Gastroesophageal sphincter (tissue), 4 donors: ENCODE data around the gene PSMF1. TPM values are rescaled to one million over a fixed set of nuclear protein-coding genes. Genes with fewer than 3 reads are reported as not detected.

Experiments used
- ATAC-seq: fragments of 150-250 bp; one replicate; pipeline ENCODE4 v1.9.1; 2016; ENCODE audit warnings: mild to moderate bottlenecking, moderate library complexity
- H3K27ac ChIP-seq, 4 donors: fragments of 200-600 bp; sonication (generic) in 3 of 4; 1 replicate in 3 of 4; 2 replicates in 1 of 4; pipeline ENCODE4 v1.5.1; 2016 to 2019
- H3K27me3 ChIP-seq: fragments of 200-600 bp; sonication (generic); one replicate; pipeline ENCODE4 v1.5.1; 2019
- H3K36me3 ChIP-seq, 2 donors: fragments of 200-600 bp; sonication (generic); one replicate each; pipeline ENCODE4 v1.5.1; 2019; ENCODE audit warnings: control low read depth in 1 of 2
- H3K4me1 ChIP-seq, 3 donors: fragments of 200-600 bp; sonication (generic); 1 replicate in 2 of 3; 2 replicates in 1 of 3; pipeline ENCODE4 v1.5.1; 2016 to 2019; ENCODE audit warnings: control low read depth in 2 of 3
- H3K4me3 ChIP-seq, 2 donors: fragments of 200-600 bp; sonication (generic); one replicate each; pipeline ENCODE4 v1.5.1; 2019; ENCODE audit warnings: mild to moderate bottlenecking in 1 of 2, moderate library complexity in 1 of 2
- H3K9me3 ChIP-seq, 3 donors: fragments of 200-600 bp; sonication (generic); one replicate each; pipeline ENCODE4 v1.5.1; 2017 to 2019; ENCODE audit warnings: control low read depth in 2 of 3
- CTCF ChIP-seq, 4 experiments: fragments of 200-600 bp in 2 of 4; fragments of 450-650 bp in 2 of 4; sonication (generic) in 1 of 4; IDR thresholded peaks; one replicate each; pipeline ENCODE4 v1.5.1; 2017 to 2019; ENCODE audit warnings: antibody characterized with exemption in 4 of 4, mild to moderate bottlenecking in 2 of 4, moderate library complexity in 2 of 4
- EP300 ChIP-seq: sonication (generic); formaldehyde crosslinking; IDR thresholded peaks from one replicate; pipeline ENCODE4 v1.6.1; 2017; ENCODE audit warnings: antibody characterized with exemption, mild to moderate bottlenecking
- POLR2A ChIP-seq, 2 donors: fragments of 450-650 bp; IDR thresholded peaks; one replicate each; pipeline ENCODE4 v1.6.1; 2017; ENCODE audit warnings: antibody characterized with exemption in 2 of 2, mild to moderate bottlenecking in 2 of 2, moderate library complexity in 1 of 2
- POLR2AphosphoS5 ChIP-seq: sonication (generic); formaldehyde crosslinking; IDR thresholded peaks from one replicate; pipeline ENCODE4 v1.6.1; 2017; ENCODE audit warnings: antibody characterized with exemption
- WGBS, 2 donors: methylation state at CpG; one replicate each; pipeline ENCODE4 v1.1.5; 2018; ENCODE audit warnings: low coverage in 1 of 2; 5-methylcytosine and 5-hydroxymethylcytosine counted together
- total RNA-seq, 4 donors: library from RNA; depleted of rRNA; stranded (reverse); fragments of >200 nt; gene quantifications; one replicate each; pipeline ENCODE4 v1.1.0, GENCODE V29; 2016

The PSMF1 gene
- total RNA-seq, 4 donors from 2014 or later, result 99.6 to 118 (median 116) TPM

- H3K9me3 ChIP-seq, result no peaks in the 10 kb centered on the region
- H3K4me1 ChIP-seq, result no peaks in the 10 kb centered on the region
- no peak overlapping the region for H3K27ac ChIP-seq
- WGBS, 2 donors, result 80 to 96% methylated on average over 2 to 3 of the region's 7 CpGs
- no peak for TF ChIP-seq EP300
- no peak for TF ChIP-seq POLR2A (IDR thresholded peaks at IDR 0.05)
- no peak for TF ChIP-seq POLR2AphosphoS5
- TF ChIP-seq CTCF (IDR thresholded peaks at IDR 0.05), result no peak
- no peaks in the 10 kb centered on the region for H3K27me3 ChIP-seq
- peaks cover 0 to 99% of the 10 kb centered on the region in 2 donors for H3K36me3 ChIP-seq
- no peak for ATAC-seq
- no peak overlapping the region for H3K4me3 ChIP-seq
Measured at GRCh38 chr20:1164871-1165270, 46.5 kb downstream of the PSMF1 start.

- ATAC-seq, result no peak
Measured at GRCh38 chr20:1165521-1165920, 47.1 kb downstream of the PSMF1 start.

GRCh38 chr20:1165941-1166340, 47.5 kb downstream of the PSMF1 start:
- Histone ChIP-seq H3K4me3 (no peak overlapping the region), H3K36me3 (peaks cover 3 to 99% of the 10 kb centered on the region in 2 donors), H3K27me3 (no peaks in the 10 kb centered on the region), H3K27ac (no peak overlapping the region), H3K4me1 (no peaks in the 10 kb centered on the region), H3K9me3 (no peaks in the 10 kb centered on the region)
- TF ChIP-seq POLR2A (IDR thresholded peaks at IDR 0.05), result no peak
- no peak for TF ChIP-seq CTCF (IDR thresholded peaks at IDR 0.05)
- TF ChIP-seq EP300, result no peak
- no peak for TF ChIP-seq POLR2AphosphoS5
- 89% methylated on average over 4 of the region's 9 CpGs; no CpG with 5 or more reads in 1 of the 2 donors for WGBS, 2 donors
- no peak for ATAC-seq

More at GRCh38 chr20:1165521-1165920, 47.1 kb downstream of the PSMF1 start:
- H3K9me3 ChIP-seq, result no peaks in the 10 kb centered on the region
- H3K36me3 ChIP-seq, result peaks cover 0 to 99% of the 10 kb centered on the region in 2 donors
- H3K4me1 ChIP-seq, result no peaks in the 10 kb centered on the region
- no peak overlapping the region for H3K4me3 ChIP-seq
- TF ChIP-seq POLR2AphosphoS5, result no peak
- TF ChIP-seq POLR2A (IDR thresholded peaks at IDR 0.05), result no peak
- TF ChIP-seq CTCF (IDR thresholded peaks at IDR 0.05), result no peak
- no peak for TF ChIP-seq EP300
- WGBS, 2 donors, result 86 to 88% methylated on average over 1 of the region's 1 CpG
- no peaks in the 10 kb centered on the region for H3K27me3 ChIP-seq
- H3K27ac ChIP-seq, result no peak overlapping the region

- Histone ChIP-seq H3K4me3 (no peak overlapping the region), H3K27ac (no peak overlapping the region), H3K4me1 (no peaks in the 10 kb centered on the region), H3K9me3 (no peaks in the 10 kb centered on the region), H3K27me3 (no peaks in the 10 kb centered on the region), H3K36me3 (peaks cover 3 to 99% of the 10 kb centered on the region in 2 donors)
- no peak for ATAC-seq
- TF ChIP-seq CTCF (IDR thresholded peaks at IDR 0.05) (no peak), POLR2A (IDR thresholded peaks at IDR 0.05) (no peak), POLR2AphosphoS5 (no peak), EP300 (no peak)
- 85% methylated on average over 1 of the region's 1 CpG; no CpG with 5 or more reads in 1 of the 2 donors for WGBS, 2 donors
Measured at GRCh38 chr20:1166948-1167720, 48.7 kb downstream of the PSMF1 start.

GRCh38 chr20:1169224-1169623, 50.8 kb downstream of the PSMF1 start:
- Histone ChIP-seq H3K27me3 (no peaks in the 10 kb centered on the region), H3K36me3 (peaks cover 3 to 100% of the 10 kb centered on the region in 2 donors), H3K27ac (no peak overlapping the region), H3K4me1 (no peaks in the 10 kb centered on the region), H3K9me3 (no peaks in the 10 kb centered on the region), H3K4me3 (no peak overlapping the region)
- no peak for ATAC-seq
- TF ChIP-seq POLR2A (IDR thresholded peaks at IDR 0.05), result no peak
- no peak for TF ChIP-seq EP300
- TF ChIP-seq POLR2AphosphoS5, result no peak
- 93 to 100% methylated on average over 1 to 4 of the region's 5 CpGs for WGBS, 2 donors
